GM23338 (cell line): ENCODE data around the gene PCDHB15. TPM values are rescaled to one million over a fixed set of nuclear protein-coding genes. Genes with fewer than 3 reads are reported as not detected.

Experiments used
- ATAC-seq: fragments of 200-7000 bp; cut with Tn5 transposase; 3 replicates; pipeline ENCODE4 v1.9.1; 2020
- DNase-seq: peaks from one replicate; pipeline ENCODE4 v3.0.0-alpha.2; 2015; ENCODE audit warnings: low spot score
- H2AFZ ChIP-seq: fragments of 200-600 bp; sonication (generic); 2 replicates; pipeline ENCODE4 v1.8.0; 2016; ENCODE audit warnings: antibody characterized with exemption, mild to moderate bottlenecking, moderate library complexity
- H3F3A ChIP-seq: fragments of 200-600 bp; sonication (generic); replicated peaks from 2 replicates; pipeline ENCODE4 v1.8.0; 2017; ENCODE audit warnings: antibody characterized with exemption, mixed run types, low read depth
- H3K27ac ChIP-seq: fragments of 200-600 bp; sonication (generic); 2 replicates; pipeline ENCODE4 v1.6.1; 2016; ENCODE audit warnings: low read depth
- H3K27me3 ChIP-seq: fragments of 200-600 bp; sonication (generic); 2 replicates; pipeline ENCODE4 v1.8.0; 2016; ENCODE audit warnings: mild to moderate bottlenecking, mixed run types, moderate library complexity; ENCODE audit not compliant: insufficient read depth
- H3K36me3 ChIP-seq: fragments of 200-600 bp; sonication (generic); 2 replicates; pipeline ENCODE4 v1.8.0; 2016; ENCODE audit warnings: mild to moderate bottlenecking; ENCODE audit not compliant: insufficient read depth
- H3K4me1 ChIP-seq: fragments of 200-600 bp; sonication (generic); 2 replicates; pipeline ENCODE4 v1.8.0; 2016; ENCODE audit warnings: mild to moderate bottlenecking, moderate library complexity; ENCODE audit not compliant: insufficient read depth
- H3K4me2 ChIP-seq: fragments of 200-600 bp; sonication (generic); 2 replicates; pipeline ENCODE4 v1.7.1; 2017; ENCODE audit warnings: mixed run types
- H3K4me3 ChIP-seq: fragments of 200-600 bp; sonication (generic); 2 replicates; pipeline ENCODE4 v1.6.1; 2016; ENCODE audit warnings: mixed run types
- H3K79me2 ChIP-seq: fragments of 200-600 bp; sonication (generic); replicated peaks from 2 replicates; pipeline ENCODE4 v1.8.0; 2017; ENCODE audit warnings: mild to moderate bottlenecking; ENCODE audit not compliant: insufficient read depth
- H3K9me2 ChIP-seq: fragments of 200-600 bp; sonication (generic); 2 replicates; pipeline ENCODE4 v1.8.0; 2017; ENCODE audit not compliant: insufficient read depth
- H4K20me1 ChIP-seq: fragments of 200-600 bp; sonication (generic); replicated peaks from 2 replicates; pipeline ENCODE4 v1.8.0; 2017; ENCODE audit warnings: mild to moderate bottlenecking; ENCODE audit not compliant: insufficient read depth
- H3K27ac Mint-ChIP-seq: 2 replicates; pipeline ENCODE4 v1.8.0; 2020; ENCODE audit warnings: inconsistent platforms, mild to moderate bottlenecking, moderate library complexity, mixed read lengths
- H3K27me3 Mint-ChIP-seq: 3 replicates; pipeline ENCODE4 v1.8.0; 2022; ENCODE audit warnings: low read depth, mild to moderate bottlenecking, moderate library complexity, mixed read lengths, inconsistent platforms; ENCODE audit not compliant: insufficient read depth, poor library complexity
- H3K36me3 Mint-ChIP-seq: 3 replicates; pipeline ENCODE4 v1.8.0; 2021; ENCODE audit warnings: low read depth, mild to moderate bottlenecking, inconsistent platforms, moderate library complexity, mixed read lengths
- H3K4me1 Mint-ChIP-seq: 3 replicates; pipeline ENCODE4 v1.8.0; 2020; ENCODE audit warnings: mild to moderate bottlenecking, inconsistent platforms, mixed read lengths
- H3K4me3 Mint-ChIP-seq: 3 replicates; pipeline ENCODE4 v1.8.0; 2021; ENCODE audit warnings: moderate library complexity, mild to moderate bottlenecking, inconsistent platforms, mixed read lengths
- H3K9me3 Mint-ChIP-seq: 3 replicates; pipeline ENCODE4 v1.8.0; 2020; ENCODE audit warnings: moderate library complexity, mild to moderate bottlenecking, inconsistent platforms, mixed read lengths
- CREB1 ChIP-seq: fragments of 250-450 bp; sonication (Bioruptor Pico); IDR thresholded peaks from 2 replicates; pipeline ENCODE4 v1.5.0; 2020; ENCODE audit warnings: low read depth, mild to moderate bottlenecking, moderate library complexity
- EZH2 ChIP-seq: fragments of 200-600 bp; sonication (generic); IDR thresholded peaks from one replicate; pipeline ENCODE4 v1.8.0; 2017; ENCODE audit warnings: antibody characterized with exemption, mild to moderate bottlenecking, low read depth; ENCODE audit not compliant: unreplicated experiment
- EZH2phosphoT487 ChIP-seq: fragments of 200-600 bp; sonication (generic); IDR thresholded peaks from one replicate; pipeline ENCODE4 v1.8.1; 2018; ENCODE audit warnings: antibody characterized with exemption; ENCODE audit not compliant: unreplicated experiment
- JUNB ChIP-seq: IDR thresholded peaks from one replicate; pipeline ENCODE4 v1.6.1; 2016; ENCODE audit warnings: antibody characterized with exemption; ENCODE audit not compliant: unreplicated experiment
- NANOG ChIP-seq: IDR thresholded peaks from 2 replicates; pipeline ENCODE4 v1.6.1; 2016; ENCODE audit warnings: antibody characterized with exemption, borderline replicate concordance
- POLR2AphosphoS5 ChIP-seq: IDR thresholded peaks from 2 replicates; pipeline ENCODE4 v1.6.1; 2016; ENCODE audit warnings: antibody characterized with exemption, low read depth
- STAT1 ChIP-seq: IDR thresholded peaks from one replicate; pipeline ENCODE4 v1.6.1; 2016; ENCODE audit warnings: antibody characterized with exemption; ENCODE audit not compliant: unreplicated experiment
- ZNF114 ChIP-seq: fragments of 250-450 bp; sonication (Bioruptor Pico); IDR thresholded peaks from 2 replicates; pipeline ENCODE4 v1.5.0; 2020; ENCODE audit warnings: mild to moderate bottlenecking, moderate library complexity
- ZNF331 ChIP-seq: fragments of 250-450 bp; sonication (Bioruptor Pico); IDR thresholded peaks from 2 replicates; pipeline ENCODE4 v1.5.0; 2020; ENCODE audit warnings: low read depth, mild to moderate bottlenecking, moderate library complexity
- polyA plus RNA-seq: library from polyadenylated mRNA; unstranded; fragments of >200 nt; fragmentation: Nextera tagmentation; extraction: Ambion mirVana; gene quantifications from 2 replicates; pipeline ENCODE4 v1.2.1, GENCODE V29; 2016
- total RNA-seq: library from RNA; depleted of rRNA; stranded (reverse); fragments of >200 nt; shearing (Covaris generic); gene quantifications from 2 replicates; pipeline ENCODE4 v1.2.3, GENCODE V29; 2014
- TF ChIP-seq, protein P1 (sequence below): IDR thresholded peaks from one replicate; pipeline ENCODE4 v1.6.1; 2018; ENCODE audit warnings: antibody characterized with exemption; ENCODE audit not compliant: unreplicated experiment
- TF ChIP-seq, protein P2 (sequence below): fragments of 250-450 bp; sonication (Bioruptor Pico); IDR thresholded peaks from 2 replicates; pipeline ENCODE4 v1.5.0; 2020; ENCODE audit warnings: mild to moderate bottlenecking, moderate library complexity
- TF ChIP-seq, protein P3 (sequence below), 2 experiments: fragments of 200-600 bp in 1 of 2; sonication (generic) in 1 of 2; conservative IDR thresholded peaks; 2 replicates each; pipeline versions ENCODE4 v1.5.1 to v1.6.1; 2016 to 2017; ENCODE audit warnings: antibody characterized with exemption in 2 of 2, low read depth in 2 of 2, mild to moderate bottlenecking in 2 of 2, moderate library complexity in 1 of 2
- TF ChIP-seq, protein P4 (sequence below): IDR thresholded peaks from 2 replicates; pipeline ENCODE4 v1.6.1; 2016; ENCODE audit warnings: antibody characterized with exemption

PCDHB15 gene
- total and polyA plus RNA-seq, 2 experiments from 2014 or later: 4.9 to 12.1 TPM

DNA sequence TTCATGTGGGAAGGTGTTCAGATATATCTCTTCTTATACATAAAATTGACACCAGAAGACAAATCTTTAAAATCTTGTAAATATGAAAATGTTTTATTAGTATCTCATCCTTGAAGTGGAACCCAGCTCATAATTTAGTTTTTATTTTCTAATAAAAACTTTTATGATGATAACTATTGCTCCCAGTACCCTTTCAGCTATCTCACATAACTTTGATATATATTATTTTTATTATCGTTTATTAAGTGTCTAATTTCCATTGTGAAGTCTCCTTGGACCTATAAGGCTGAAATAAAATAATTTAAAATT is 16.0 kb downstream of the PCDHB15 start:
- H3F3A ChIP-seq: no peaks in the 10 kb centered on the region
- no peak overlapping the region for H2AFZ ChIP-seq
- H3K9me3 Mint-ChIP-seq: peaks cover 94% of the 10 kb centered on the region
- ATAC-seq (no peak), DNase-seq (no peak)
- no peaks in the 10 kb centered on the region for H3K4me1 ChIP-seq
- H3K27ac ChIP-seq: no peak overlapping the region
- no peaks in the 10 kb centered on the region for H3K9me2 ChIP-seq
- no peaks in the 10 kb centered on the region for H3K79me2 ChIP-seq
- no peak overlapping the region for H3K27ac Mint-ChIP-seq
- TF ChIP-seq STAT1 (no peak), EZH2phosphoT487 (no peak), ZNF331 (CRISPR knock-in tag) (no peak), ZNF114 (CRISPR knock-in tag) (no peak), CREB1 (CRISPR knock-in tag) (no peak), JUNB (no peak), NANOG (no peak), EZH2 (no peak), POLR2AphosphoS5 (no peak)
- TF ChIP-seq, protein P1, sequence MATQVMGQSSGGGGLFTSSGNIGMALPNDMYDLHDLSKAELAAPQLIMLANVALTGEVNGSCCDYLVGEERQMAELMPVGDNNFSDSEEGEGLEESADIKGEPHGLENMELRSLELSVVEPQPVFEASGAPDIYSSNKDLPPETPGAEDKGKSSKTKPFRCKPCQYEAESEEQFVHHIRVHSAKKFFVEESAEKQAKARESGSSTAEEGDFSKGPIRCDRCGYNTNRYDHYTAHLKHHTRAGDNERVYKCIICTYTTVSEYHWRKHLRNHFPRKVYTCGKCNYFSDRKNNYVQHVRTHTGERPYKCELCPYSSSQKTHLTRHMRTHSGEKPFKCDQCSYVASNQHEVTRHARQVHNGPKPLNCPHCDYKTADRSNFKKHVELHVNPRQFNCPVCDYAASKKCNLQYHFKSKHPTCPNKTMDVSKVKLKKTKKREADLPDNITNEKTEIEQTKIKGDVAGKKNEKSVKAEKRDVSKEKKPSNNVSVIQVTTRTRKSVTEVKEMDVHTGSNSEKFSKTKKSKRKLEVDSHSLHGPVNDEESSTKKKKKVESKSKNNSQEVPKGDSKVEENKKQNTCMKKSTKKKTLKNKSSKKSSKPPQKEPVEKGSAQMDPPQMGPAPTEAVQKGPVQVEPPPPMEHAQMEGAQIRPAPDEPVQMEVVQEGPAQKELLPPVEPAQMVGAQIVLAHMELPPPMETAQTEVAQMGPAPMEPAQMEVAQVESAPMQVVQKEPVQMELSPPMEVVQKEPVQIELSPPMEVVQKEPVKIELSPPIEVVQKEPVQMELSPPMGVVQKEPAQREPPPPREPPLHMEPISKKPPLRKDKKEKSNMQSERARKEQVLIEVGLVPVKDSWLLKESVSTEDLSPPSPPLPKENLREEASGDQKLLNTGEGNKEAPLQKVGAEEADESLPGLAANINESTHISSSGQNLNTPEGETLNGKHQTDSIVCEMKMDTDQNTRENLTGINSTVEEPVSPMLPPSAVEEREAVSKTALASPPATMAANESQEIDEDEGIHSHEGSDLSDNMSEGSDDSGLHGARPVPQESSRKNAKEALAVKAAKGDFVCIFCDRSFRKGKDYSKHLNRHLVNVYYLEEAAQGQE: no peak
- TF ChIP-seq, protein P2, sequence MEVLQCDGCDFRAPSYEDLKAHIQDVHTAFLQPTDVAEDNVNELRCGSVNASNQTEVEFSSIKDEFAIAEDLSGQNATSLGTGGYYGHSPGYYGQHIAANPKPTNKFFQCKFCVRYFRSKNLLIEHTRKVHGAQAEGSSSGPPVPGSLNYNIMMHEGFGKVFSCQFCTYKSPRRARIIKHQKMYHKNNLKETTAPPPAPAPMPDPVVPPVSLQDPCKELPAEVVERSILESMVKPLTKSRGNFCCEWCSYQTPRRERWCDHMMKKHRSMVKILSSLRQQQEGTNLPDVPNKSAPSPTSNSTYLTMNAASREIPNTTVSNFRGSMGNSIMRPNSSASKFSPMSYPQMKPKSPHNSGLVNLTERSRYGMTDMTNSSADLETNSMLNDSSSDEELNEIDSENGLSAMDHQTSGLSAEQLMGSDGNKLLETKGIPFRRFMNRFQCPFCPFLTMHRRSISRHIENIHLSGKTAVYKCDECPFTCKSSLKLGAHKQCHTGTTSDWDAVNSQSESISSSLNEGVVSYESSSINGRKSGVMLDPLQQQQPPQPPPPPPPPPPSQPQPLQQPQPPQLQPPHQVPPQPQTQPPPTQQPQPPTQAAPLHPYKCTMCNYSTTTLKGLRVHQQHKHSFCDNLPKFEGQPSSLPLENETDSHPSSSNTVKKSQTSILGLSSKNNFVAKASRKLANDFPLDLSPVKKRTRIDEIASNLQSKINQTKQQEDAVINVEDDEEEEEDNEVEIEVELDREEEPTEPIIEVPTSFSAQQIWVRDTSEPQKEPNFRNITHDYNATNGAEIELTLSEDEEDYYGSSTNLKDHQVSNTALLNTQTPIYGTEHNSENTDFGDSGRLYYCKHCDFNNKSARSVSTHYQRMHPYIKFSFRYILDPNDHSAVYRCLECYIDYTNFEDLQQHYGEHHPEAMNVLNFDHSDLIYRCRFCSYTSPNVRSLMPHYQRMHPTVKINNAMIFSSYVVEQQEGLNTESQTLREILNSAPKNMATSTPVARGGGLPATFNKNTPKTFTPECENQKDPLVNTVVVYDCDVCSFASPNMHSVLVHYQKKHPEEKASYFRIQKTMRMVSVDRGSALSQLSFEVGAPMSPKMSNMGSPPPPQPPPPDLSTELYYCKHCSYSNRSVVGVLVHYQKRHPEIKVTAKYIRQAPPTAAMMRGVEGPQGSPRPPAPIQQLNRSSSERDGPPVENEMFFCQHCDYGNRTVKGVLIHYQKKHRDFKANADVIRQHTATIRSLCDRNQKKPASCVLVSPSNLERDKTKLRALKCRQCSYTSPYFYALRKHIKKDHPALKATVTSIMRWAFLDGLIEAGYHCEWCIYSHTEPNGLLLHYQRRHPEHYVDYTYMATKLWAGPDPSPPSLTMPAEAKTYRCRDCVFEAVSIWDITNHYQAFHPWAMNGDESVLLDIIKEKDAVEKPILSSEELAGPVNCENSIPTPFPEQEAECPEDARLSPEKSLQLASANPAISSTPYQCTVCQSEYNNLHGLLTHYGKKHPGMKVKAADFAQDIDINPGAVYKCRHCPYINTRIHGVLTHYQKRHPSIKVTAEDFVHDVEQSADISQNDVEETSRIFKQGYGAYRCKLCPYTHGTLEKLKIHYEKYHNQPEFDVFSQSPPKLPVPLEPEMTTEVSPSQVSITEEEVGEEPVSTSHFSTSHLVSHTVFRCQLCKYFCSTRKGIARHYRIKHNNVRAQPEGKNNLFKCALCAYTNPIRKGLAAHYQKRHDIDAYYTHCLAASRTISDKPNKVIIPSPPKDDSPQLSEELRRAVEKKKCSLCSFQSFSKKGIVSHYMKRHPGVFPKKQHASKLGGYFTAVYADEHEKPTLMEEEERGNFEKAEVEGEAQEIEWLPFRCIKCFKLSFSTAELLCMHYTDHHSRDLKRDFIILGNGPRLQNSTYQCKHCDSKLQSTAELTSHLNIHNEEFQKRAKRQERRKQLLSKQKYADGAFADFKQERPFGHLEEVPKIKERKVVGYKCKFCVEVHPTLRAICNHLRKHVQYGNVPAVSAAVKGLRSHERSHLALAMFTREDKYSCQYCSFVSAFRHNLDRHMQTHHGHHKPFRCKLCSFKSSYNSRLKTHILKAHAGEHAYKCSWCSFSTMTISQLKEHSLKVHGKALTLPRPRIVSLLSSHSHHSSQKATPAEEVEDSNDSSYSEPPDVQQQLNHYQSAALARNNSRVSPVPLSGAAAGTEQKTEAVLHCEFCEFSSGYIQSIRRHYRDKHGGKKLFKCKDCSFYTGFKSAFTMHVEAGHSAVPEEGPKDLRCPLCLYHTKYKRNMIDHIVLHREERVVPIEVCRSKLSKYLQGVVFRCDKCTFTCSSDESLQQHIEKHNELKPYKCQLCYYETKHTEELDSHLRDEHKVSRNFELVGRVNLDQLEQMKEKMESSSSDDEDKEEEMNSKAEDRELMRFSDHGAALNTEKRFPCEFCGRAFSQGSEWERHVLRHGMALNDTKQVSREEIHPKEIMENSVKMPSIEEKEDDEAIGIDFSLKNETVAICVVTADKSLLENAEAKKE (CRISPR knock-in tag): no peak
- TF ChIP-seq, protein P3, sequence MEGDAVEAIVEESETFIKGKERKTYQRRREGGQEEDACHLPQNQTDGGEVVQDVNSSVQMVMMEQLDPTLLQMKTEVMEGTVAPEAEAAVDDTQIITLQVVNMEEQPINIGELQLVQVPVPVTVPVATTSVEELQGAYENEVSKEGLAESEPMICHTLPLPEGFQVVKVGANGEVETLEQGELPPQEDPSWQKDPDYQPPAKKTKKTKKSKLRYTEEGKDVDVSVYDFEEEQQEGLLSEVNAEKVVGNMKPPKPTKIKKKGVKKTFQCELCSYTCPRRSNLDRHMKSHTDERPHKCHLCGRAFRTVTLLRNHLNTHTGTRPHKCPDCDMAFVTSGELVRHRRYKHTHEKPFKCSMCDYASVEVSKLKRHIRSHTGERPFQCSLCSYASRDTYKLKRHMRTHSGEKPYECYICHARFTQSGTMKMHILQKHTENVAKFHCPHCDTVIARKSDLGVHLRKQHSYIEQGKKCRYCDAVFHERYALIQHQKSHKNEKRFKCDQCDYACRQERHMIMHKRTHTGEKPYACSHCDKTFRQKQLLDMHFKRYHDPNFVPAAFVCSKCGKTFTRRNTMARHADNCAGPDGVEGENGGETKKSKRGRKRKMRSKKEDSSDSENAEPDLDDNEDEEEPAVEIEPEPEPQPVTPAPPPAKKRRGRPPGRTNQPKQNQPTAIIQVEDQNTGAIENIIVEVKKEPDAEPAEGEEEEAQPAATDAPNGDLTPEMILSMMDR (conservative IDR thresholded peaks at IDR 0.05; ENCODE audit: low read depth in 2 of 2): no peak
- TF ChIP-seq, protein P4, sequence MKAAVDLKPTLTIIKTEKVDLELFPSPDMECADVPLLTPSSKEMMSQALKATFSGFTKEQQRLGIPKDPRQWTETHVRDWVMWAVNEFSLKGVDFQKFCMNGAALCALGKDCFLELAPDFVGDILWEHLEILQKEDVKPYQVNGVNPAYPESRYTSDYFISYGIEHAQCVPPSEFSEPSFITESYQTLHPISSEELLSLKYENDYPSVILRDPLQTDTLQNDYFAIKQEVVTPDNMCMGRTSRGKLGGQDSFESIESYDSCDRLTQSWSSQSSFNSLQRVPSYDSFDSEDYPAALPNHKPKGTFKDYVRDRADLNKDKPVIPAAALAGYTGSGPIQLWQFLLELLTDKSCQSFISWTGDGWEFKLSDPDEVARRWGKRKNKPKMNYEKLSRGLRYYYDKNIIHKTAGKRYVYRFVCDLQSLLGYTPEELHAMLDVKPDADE: no peak
- peaks cover 56% of the 10 kb centered on the region for H3K36me3 Mint-ChIP-seq
- no peak overlapping the region for H3K4me3 Mint-ChIP-seq
- peaks cover 39% of the 10 kb centered on the region for H3K36me3 ChIP-seq
- no peaks in the 10 kb centered on the region for H4K20me1 ChIP-seq
- H3K27me3 Mint-ChIP-seq: no peaks in the 10 kb centered on the region
- H3K27me3 ChIP-seq: no peaks in the 10 kb centered on the region
- H3K4me1 Mint-ChIP-seq: no peaks in the 10 kb centered on the region
- no peak overlapping the region for H3K4me2 ChIP-seq
- no peak overlapping the region for H3K4me3 ChIP-seq
